ENCODE data around the gene BCL11A.

DNA sequence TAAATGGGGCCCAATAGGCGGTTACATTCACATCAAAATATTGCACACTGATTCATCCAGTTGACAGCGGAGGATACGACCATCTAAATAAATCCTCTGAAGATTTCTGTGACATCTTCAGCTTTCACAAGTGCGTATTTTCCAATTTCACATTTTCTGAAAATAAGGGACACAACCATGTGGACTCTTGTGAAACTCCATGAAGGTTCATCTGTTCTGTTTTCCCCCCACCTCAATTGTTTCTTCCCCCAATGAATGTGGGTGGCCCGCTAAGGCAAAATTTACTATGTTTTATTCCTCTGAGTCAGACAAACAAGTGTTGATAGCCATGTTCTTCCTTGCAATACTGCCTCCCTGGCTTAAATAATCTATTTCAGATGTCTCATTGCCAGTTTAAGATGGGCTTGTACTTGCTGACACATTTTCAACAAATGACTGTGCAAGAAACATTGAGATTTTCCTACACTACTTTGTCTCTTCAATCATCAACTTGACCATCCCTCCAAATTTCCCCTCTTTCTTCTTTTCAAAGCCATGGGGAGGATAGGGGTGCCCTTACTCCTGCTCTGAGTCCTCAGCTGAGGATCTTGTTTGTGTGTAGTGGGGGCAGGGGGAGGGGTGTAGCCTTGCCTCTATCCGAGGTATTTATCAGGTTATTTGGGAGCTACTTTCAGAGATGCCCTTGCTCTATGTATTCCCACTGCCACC, 78.2 kb downstream of the BCL11A start:
- no peak for TF ChIP-seq POLR2A (IDR thresholded peaks at IDR 0.05)
- no peak for TF ChIP-seq POLR2AphosphoS5 (IDR thresholded peaks at IDR 0.05)
- TF ChIP-seq, protein P1, sequence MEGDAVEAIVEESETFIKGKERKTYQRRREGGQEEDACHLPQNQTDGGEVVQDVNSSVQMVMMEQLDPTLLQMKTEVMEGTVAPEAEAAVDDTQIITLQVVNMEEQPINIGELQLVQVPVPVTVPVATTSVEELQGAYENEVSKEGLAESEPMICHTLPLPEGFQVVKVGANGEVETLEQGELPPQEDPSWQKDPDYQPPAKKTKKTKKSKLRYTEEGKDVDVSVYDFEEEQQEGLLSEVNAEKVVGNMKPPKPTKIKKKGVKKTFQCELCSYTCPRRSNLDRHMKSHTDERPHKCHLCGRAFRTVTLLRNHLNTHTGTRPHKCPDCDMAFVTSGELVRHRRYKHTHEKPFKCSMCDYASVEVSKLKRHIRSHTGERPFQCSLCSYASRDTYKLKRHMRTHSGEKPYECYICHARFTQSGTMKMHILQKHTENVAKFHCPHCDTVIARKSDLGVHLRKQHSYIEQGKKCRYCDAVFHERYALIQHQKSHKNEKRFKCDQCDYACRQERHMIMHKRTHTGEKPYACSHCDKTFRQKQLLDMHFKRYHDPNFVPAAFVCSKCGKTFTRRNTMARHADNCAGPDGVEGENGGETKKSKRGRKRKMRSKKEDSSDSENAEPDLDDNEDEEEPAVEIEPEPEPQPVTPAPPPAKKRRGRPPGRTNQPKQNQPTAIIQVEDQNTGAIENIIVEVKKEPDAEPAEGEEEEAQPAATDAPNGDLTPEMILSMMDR (IDR thresholded peaks at IDR 0.05) = no peak
